Activated T-helper 9 cell treated with anti-CD3 and anti-CD28 coated beads, Interleukin-2, amount 50 U/mL, for 16 hours (primary cell): ENCODE data around the gene ASTN2.

Experiments
- DNase-seq: peaks from one replicate; pipeline ENCODE4 v3.0.0-alpha.2; 2020; ENCODE audit warnings: low read depth

ASTN2 gene

GRCh38 chr9:117018966-117019617 lies 395.8 kb downstream of the ASTN2 start:
- no peak for DNase-seq

- DNase-seq = no peak
These were observed 397.4 kb downstream of the ASTN2 start for GRCh38 chr9:117017414-117017985.

- no peak for DNase-seq
These were observed 400.8 kb downstream of the ASTN2 start for GRCh38 chr9:117014061-117014460.

GRCh38 chr9:117013440-117013995 lies 401.3 kb downstream of the ASTN2 start:
- DNase-seq = no peak

GRCh38 chr9:117010061-117010460 lies 404.8 kb downstream of the ASTN2 start:
- no peak for DNase-seq

GRCh38 chr9:117008876-117009275 lies 406.0 kb downstream of the ASTN2 start:
- no peak for DNase-seq

GRCh38 chr9:117008461-117008860 lies 406.4 kb downstream of the ASTN2 start:
- DNase-seq = no peak

- no peak for DNase-seq
These were observed 412.2 kb downstream of the ASTN2 start for GRCh38 chr9:117002686-117003085.

- no peak for DNase-seq
These were observed 414.0 kb downstream of the ASTN2 start for GRCh38 chr9:117000834-117001233.

GRCh38 chr9:117000196-117000723 lies 414.6 kb downstream of the ASTN2 start:
- no peak for DNase-seq

GRCh38 chr9:116998305-116998704 lies 416.6 kb downstream of the ASTN2 start:
- DNase-seq = no peak

GRCh38 chr9:116992865-116993264 lies 422.0 kb downstream of the ASTN2 start:
- no peak for DNase-seq

GRCh38 chr9:116991051-116991450 lies 423.8 kb downstream of the ASTN2 start:
- DNase-seq = no peak

GRCh38 chr9:116990592-116990991 lies 424.3 kb downstream of the ASTN2 start:
- DNase-seq = no peak

GRCh38 chr9:116987721-116988485 lies 427.0 kb downstream of the ASTN2 start:
- no peak for DNase-seq

- no peak for DNase-seq
These were observed 428.8 kb downstream of the ASTN2 start for GRCh38 chr9:116986015-116986414.

- DNase-seq = no peak
These were observed 429.3 kb downstream of the ASTN2 start for GRCh38 chr9:116985596-116985995.

GRCh38 chr9:116984111-116984510 lies 430.7 kb downstream of the ASTN2 start:
- no peak for DNase-seq

GRCh38 chr9:116980582-116981120 lies 434.2 kb downstream of the ASTN2 start:
- DNase-seq = no peak

- no peak for DNase-seq
These were observed 435.4 kb downstream of the ASTN2 start for GRCh38 chr9:116979456-116979855.

- DNase-seq = no peak
These were observed 436.7 kb downstream of the ASTN2 start for GRCh38 chr9:116978155-116978554.

GRCh38 chr9:116975126-116975525 lies 439.7 kb downstream of the ASTN2 start:
- no peak for DNase-seq
